Osteoblast (primary cell): ENCODE results near the gene TMEM185B. TPM values are rescaled to one million over a fixed set of nuclear protein-coding genes. Genes with fewer than 3 reads are reported as not detected.

Experiments
- small RNA-seq: library from RNA; depleted of rRNA; stranded (forward); fragments of <200 nt; gene quantifications from one replicate; pipeline ENCODE3, GENCODE V24; 2012
- total RNA-seq: library from RNA; depleted of rRNA; stranded (reverse); fragments of >200 nt; gene quantifications from 2 replicates; pipeline ENCODE4 v1.2.3, GENCODE V29; 2012

Gene TMEM185B
- total RNA-seq, 1 donor, result 46.7 TPM

Small RNAs within 50 kb of the gene (small RNA-seq; reads per million reads assigned to genes)
- gene MTND4LP14 (not detected), gene RF00019 (not detected)

Other genes with a start within 250 kb of the TMEM185B start
- 9.4 and 11.2 TPM in 2 replicates for gene EPB41L5, start 210.3 kb downstream of the TMEM185B start, total RNA-seq
- gene RALB, start 29.5 kb upstream of the TMEM185B start, total RNA-seq, result 48.5 and 48.6 TPM in 2 replicates
- gene INHBB, start 122.7 kb upstream of the TMEM185B start, total RNA-seq, result under 0.01 and 0.29 TPM in 2 replicates